PFSK-1 (cell line): ENCODE results near the gene PLD5.

Experiments
- FOXP2 ChIP-seq: optimal IDR thresholded peaks from 2 replicates; pipeline ENCODE3; 2011; ENCODE audit warnings: borderline replicate concordance, control low read depth, inconsistent platforms; ENCODE audit not compliant: insufficient read depth; ENCODE audit errors: extremely low read length, extremely low read depth
- POLR2AphosphoS5 ChIP-seq: IDR thresholded peaks from 2 replicates; pipeline ENCODE4 v1.6.1; 2012; ENCODE audit warnings: low read depth, mild to moderate bottlenecking, control low read depth, low read length, moderate library complexity
- SIN3A ChIP-seq: IDR thresholded peaks from 2 replicates; pipeline ENCODE4 v1.6.1; 2012; ENCODE audit warnings: mild to moderate bottlenecking, low read length, moderate library complexity, borderline replicate concordance; ENCODE audit not compliant: insufficient read depth
- TAF1 ChIP-seq: IDR thresholded peaks from 2 replicates; pipeline ENCODE4 v1.6.1; 2012; ENCODE audit warnings: low read length, control low read depth, borderline replicate concordance; ENCODE audit not compliant: insufficient read depth
- TF ChIP-seq, protein P1 (sequence below), 2 experiments: IDR thresholded peaks; 2 replicates each; pipeline versions ENCODE4 v1.6.1 to v1.8.0; 2011 to 2012; ENCODE audit warnings: low read depth in 2 of 2, low read length in 2 of 2, control low read depth in 1 of 2, inconsistent platforms in 1 of 2, mild to moderate bottlenecking in 1 of 2, moderate library complexity in 1 of 2; ENCODE audit not compliant: insufficient read depth in 1 of 2

DNA sequence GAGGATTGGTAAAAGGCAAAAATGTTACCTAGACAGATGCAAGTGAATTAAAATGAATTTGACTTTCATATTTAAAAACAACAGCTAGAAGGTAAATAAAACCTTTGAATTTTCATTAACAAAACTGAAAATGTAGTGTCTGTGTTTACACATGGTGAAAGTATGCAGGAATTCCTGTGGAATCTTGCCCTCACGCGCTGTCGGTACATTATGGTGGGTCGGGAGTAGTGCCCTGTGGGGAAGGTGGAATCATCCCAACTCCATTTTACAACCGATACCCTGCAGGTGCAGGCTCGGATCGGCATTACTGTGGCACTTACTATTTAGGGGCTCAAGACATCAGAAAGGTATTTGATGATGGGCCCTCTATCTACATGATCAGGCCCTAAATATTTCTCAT lies 328.4 kb downstream of the PLD5 start:
- TF ChIP-seq POLR2AphosphoS5 = no peak
- TF ChIP-seq TAF1 = no peak
- TF ChIP-seq, protein P1, sequence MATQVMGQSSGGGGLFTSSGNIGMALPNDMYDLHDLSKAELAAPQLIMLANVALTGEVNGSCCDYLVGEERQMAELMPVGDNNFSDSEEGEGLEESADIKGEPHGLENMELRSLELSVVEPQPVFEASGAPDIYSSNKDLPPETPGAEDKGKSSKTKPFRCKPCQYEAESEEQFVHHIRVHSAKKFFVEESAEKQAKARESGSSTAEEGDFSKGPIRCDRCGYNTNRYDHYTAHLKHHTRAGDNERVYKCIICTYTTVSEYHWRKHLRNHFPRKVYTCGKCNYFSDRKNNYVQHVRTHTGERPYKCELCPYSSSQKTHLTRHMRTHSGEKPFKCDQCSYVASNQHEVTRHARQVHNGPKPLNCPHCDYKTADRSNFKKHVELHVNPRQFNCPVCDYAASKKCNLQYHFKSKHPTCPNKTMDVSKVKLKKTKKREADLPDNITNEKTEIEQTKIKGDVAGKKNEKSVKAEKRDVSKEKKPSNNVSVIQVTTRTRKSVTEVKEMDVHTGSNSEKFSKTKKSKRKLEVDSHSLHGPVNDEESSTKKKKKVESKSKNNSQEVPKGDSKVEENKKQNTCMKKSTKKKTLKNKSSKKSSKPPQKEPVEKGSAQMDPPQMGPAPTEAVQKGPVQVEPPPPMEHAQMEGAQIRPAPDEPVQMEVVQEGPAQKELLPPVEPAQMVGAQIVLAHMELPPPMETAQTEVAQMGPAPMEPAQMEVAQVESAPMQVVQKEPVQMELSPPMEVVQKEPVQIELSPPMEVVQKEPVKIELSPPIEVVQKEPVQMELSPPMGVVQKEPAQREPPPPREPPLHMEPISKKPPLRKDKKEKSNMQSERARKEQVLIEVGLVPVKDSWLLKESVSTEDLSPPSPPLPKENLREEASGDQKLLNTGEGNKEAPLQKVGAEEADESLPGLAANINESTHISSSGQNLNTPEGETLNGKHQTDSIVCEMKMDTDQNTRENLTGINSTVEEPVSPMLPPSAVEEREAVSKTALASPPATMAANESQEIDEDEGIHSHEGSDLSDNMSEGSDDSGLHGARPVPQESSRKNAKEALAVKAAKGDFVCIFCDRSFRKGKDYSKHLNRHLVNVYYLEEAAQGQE (IDR thresholded peaks at IDR 0.05; ENCODE audit: insufficient read depth in 1 of 2, low read depth in 2 of 2, low read length in 2 of 2) = no peak
- TF ChIP-seq SIN3A = no peak
- TF ChIP-seq FOXP2 = no peak
